NOMO-1 (cell line): ENCODE results near the gene IMPACT.

ENCODE experiments used
- DNase-seq, 2 experiments: peaks; one replicate each; lab custom pipeline; 2025; ENCODE audit not compliant: unreplicated experiment in 2 of 2; lab: John Stamatoyannopoulos, UW

Gene IMPACT, protein sequence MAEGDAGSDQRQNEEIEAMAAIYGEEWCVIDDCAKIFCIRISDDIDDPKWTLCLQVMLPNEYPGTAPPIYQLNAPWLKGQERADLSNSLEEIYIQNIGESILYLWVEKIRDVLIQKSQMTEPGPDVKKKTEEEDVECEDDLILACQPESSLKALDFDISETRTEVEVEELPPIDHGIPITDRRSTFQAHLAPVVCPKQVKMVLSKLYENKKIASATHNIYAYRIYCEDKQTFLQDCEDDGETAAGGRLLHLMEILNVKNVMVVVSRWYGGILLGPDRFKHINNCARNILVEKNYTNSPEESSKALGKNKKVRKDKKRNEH

DNA sequence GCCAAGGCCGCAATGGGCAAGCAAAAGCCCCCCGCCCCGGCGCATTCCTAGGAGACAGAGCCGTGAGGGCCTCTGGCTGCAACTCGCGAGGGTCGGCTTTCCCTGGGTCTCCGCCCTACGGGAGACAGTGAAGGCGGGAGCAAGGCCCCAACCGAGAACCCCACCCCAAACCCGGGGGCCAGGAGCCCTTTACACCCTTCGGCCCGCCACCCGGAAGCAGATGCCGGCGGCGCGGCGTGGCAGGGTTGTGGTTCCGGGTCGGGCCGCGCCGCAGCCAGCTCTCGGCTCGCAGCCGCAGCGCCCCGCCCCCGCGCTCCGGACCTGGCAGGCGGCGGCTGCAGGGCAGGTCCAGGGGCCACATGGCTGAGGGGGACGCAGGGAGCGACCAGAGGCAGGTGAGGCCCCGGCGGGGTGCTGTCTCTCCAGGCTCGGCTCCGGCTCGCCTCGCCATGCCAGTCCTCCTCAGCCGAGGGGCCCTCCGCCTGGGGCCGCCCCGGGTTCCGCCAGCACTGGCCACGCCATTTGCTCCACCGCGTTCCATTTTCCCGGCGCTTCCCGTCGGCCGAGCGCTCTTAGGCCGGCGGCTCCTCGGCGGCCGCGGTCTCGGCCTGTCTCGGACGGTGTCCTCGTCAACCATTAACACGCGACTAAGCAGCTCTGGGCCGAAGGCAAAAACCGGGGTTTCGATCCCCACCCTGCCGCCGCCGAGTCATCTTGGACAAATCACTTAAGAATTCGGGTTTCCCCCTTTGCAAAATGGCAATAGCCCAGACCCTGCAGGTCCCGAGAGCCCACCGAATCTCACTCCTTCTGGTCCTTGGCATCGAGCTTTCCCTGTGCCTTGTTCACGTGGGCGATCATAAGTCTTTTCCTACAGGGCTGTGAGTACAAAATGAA is at the start of gene IMPACT:
Gene IMPACT (plus strand): TSS at position 273 of the 897 bp plus-strand sequence. CDS start 87 bp downstream, at position 360.
- DNase-seq = peak; percentile 77 to 89

DNA sequence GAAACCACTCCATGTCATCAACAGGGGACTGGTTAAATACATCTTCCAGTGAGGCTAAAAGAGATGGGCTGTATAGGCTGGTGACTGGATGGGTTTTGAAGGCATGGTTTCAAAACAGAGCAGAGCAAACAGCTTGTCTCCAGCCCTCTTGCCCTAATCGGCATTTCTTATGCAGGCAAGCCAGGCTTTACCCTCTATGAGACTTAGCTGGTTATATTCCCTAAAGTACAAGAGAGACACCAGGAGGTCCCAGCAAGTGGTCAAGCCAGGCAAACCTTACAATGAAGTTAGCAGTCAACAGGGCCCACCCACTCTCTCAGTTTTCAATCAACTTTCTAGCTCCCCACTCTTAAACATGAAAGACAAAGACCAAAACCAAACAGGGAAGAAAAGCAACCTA is 47.9 kb upstream of the IMPACT start:
- DNase-seq = no peak

DNA sequence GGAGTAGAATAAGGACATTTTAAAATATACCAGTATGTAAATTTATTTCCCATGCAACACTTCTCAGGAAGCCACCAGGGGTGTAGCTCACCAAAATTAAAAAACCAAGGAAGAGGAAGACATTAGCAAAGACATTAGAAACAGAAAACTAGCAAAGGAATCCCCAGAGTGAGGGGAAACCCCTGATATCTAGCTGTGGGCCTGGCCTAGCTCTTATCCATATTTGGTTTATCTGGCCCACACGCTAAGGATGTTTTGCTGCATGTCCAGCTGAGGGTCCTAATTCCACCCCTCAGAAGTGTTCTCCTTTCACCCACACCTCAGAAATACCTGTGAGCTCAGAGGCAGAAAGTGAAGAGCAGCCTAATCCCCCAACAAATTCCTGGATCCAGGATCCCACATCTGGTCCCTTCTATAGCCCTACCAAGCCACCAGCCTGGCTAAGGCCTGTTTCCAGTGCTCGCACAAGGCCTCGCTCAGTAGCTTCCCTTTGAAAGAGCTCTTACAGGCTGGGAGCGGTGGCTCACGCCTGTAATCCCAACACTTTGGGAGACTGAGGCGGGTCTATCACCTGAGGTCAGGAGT is 46.2 kb upstream of the IMPACT start:
- DNase-seq = no peak

DNA sequence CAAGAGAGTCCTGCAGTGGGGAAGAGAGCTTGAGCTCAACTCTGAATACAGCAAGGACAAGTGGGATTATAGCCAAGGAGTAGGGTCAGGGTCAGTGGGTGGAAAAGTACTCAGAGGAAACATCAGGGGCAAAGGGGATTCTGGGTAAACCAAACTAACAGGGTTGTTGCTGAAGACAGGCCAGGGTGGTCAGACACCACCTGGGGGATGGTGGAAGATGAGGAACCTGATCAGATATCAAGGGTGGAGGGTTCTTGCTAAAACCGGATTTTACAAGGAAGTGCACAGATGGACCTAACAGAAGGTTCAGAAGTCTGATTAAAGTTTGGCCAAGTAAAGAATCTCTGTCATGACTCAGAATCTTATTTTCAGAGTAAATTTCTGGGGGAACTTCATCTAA is 45.3 kb upstream of the IMPACT start:
- DNase-seq = no peak

DNA sequence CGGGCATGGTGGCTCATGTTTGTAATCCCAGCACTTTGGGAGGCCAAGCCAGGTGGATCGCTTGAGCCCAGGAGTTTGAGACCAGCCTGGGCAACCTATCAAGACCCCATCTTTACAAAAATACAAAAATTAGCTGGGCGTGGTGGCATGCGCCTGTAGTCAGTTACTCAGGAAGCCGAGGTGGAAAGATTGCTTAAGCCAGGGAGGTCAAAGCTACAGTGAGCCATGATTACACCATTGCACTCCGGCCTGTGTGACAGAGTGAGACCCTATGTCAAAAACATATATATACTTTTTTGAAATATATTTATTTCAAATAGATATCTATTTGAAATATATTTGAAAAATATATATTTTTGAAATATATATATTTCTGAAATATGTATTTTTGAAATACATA is 39.8 kb upstream of the IMPACT start:
- peak; percentile 33 to 73 for DNase-seq

DNA sequence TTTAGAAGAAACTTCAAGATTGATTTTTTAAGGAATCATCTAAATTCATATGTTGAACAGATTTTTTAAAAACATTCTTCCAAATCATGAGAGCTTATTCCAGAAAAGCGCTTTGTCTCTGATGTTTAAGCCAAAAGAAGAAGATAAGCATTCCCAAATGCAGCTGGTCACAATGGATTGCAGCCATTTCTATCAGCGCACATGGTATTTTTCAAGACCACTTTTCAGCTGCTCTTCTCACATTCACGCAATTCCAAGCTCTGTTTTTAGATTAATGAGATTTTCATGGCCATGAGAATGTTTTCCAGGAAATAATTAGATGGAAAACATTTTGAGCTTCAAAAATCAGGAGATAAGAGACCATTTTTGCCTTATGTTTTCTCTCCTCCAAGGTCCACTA is 37.5 kb upstream of the IMPACT start:
- no peak for DNase-seq

DNA sequence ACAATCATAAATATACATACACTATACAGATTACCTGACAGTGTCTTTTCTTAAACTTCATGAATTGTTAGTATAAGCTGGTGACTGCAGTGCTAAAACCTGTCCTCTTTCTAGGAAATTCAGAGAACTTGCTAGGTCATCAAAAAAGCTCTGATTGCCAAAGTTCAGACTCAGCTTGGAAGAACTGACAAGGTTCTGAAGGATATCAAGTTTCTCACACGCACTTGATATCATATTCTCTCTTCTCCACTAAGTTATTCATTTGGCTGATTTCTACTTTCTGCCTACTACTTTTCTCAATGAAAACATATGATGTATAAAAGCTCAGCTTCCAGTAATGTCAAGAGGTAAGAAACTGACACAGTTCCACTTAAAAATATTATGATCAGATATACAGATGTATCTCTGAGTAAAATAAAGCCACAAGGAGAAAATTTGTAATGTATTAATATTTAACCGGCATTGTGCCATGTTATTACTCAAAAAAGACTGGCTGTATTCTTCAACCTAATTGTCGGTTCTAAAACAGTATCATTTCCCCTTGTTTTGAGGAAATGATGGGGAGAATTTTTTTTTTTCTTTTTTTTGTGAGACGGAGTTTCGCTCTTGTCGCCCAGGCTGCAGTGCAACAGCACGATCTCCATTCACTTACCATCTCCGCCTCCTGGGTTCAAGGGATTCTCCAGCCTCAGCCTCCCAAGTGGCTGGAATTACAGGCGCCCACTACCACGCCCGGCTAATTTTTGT is 31.2 kb upstream of the IMPACT start:
- DNase-seq = peak; percentile 41 to 73

DNA sequence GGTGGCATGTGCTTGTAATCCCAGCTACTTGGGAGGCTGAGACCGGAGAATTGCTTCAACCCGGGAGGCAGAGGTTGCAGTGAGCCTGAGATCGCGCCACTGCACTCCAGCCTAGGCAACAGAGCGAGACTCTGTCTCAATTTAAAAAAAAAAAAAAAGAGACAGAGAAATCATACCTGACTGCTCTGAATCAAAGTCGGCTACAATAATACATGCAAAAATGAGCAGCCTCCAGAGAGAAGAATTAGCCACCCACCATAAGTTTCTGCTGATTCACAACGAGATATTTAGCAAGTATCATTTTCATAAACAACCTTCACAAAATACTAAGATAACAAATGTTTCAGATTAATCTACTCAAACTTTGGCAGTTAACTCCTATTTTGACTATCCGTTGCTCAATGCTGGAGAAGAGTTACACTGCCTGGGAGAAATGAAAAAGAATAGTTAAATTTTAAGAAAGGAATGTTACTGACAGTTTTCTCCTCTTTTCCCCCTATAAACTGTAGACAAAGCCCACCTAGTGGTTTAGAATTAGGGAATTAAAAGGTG is 30.3 kb upstream of the IMPACT start:
- peak in 1 of 2 experiments; percentile 18 for DNase-seq

DNA sequence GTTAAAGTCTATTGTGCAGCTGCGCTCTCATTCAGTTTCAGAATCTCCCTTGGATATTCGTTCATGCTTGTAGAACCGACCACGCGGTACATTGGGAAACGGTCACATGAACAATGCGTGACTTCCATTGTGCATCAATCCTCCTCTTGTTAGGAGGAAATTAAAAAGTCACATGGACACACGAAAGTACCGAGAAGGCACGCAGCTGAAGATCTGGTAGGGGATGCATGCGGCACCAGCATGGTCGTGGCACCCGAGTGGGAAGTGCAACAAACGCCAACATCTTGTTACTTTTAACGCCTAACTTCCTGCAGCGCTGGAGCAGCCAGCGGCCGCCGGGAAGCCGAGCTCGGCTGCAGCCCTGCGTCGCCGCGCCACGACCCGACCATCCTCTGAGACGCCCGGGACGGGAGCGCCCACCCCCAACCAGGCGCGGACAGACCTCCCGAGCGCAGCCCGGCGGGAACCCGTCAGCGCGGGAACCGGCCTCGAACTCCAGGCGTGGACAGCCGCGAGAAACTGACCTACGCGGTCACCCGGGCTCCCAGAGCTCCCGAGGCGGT is 29.3 kb upstream of the IMPACT start:
- peak; percentile 53 to 78 for DNase-seq

DNA sequence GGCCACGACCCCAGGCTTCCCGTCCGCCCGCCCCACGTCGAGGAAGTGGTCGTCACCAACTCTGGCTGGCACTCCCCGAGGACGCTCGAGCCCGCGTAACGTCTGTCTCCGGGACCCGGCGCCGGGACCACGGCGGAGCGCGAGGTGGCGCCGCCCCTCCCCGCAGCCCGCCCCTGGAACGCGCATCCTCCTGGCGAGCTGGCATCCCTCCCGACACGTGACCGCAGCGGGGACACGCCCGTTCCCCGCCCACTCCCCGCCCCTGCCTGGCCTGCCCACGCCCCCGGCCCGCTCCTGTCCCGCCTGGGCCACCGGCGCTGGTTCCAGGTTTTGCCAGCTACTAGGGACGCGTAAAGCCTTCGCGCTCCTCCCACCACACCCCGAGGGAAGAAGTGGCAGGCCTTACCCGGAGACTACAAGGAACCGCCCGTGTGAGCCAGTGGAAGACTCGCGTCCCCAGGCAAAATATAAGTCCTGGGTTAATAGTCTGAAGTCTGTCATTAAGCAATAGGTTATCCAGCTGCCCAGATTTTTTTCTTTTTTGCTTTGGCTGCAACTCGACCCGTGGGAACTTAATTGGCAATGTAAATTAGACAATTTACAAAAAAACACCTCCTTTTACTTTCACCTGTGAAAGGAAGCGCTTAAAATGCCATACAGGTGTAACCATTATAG is 28.6 kb upstream of the IMPACT start, which contains the start of gene OSBPL1A:
Gene OSBPL1A (minus strand): TSS at position 131 of the 675 bp plus-strand sequence. CDS start 20,291 bp downstream, outside the sequence.
- DNase-seq = peak; percentile 93 to 96

DNA sequence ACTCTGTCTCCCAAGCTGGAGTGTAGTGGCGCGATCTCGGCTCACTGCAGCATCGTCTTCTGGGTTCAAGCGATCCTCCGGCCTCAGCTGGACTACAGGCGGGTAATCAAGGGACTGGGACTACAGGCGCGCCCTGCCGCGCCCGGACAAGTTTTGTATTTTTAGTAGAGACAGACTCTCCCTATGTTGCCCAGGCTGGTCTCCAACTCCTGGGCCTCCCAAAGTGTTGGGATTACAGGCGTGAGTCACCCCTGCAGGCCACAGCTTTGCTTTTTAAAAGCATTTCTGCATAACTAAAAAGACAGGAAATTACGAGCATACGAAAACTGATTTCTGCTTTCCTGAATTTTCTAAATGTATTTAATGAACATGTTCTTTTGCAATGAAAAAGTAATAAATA is 27.9 kb upstream of the IMPACT start:
- peak in 1 of 2 experiments; percentile 20 for DNase-seq

DNA sequence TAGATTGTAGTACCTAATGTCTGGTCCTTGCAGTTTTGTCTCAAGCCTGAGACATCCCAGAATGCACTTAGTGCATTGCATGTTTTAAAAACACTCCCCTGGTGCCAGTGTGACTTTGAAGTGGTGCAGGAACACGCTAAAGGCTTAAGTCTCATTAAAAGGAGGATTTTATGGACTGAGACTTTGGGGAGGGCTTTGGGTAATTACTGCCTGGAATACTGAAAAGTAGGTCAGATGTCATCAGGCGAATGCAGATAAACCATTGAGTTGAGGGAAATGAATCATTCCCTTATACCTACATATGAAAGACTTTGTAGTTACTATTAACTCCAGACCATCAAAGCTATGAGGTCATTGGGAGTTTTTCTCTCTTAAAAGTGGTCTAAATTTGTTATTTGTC is 25.9 kb upstream of the IMPACT start:
- no peak for DNase-seq

DNA sequence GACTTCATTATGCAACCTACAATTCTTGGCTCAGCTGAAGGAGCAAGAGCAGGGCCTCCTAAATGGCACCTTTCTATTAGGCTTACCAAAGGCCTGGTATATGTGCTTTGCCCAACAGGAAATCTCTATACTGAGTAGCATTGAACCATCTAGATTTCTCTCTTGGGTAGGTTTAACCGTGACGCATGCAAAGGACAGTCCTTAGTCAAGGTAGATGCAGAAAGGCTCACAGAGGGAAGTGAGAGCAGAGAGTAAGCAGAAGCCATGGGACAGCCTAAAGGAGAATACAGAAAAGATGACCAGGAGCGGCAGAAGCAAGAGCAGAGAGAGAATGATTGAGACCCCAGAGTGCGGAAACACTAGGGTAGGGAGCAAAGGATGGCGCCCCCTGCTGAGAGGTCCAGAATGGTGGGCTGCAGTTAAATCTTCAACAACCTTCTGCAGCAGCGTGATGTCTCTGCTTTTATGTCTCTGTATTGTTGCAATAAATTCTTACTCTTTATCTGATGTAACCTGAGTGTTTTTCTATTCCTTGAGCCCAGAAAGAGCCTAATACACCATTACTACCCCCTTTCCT is 24.2 kb upstream of the IMPACT start:
- peak in 1 of 2 experiments; percentile 17 for DNase-seq

DNA sequence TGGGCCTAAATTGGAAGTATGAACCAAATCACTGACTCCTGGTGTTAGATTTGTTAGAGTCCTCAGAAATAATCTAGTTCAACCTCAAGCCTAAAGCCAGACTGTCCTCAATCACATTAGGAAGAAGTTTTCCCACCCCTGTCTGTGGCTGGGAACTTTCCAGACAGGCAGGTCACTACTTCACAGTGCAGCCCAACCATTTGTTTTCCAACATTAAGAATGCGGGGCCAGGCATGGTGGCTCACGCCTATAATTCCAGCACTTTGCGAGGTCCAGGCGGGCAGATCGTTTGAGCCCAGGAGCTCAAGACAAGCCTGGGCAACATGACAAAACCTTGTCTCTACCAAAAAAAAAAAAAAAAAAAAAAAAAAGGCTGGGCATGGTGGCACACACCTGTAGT is 23.4 kb upstream of the IMPACT start:
- DNase-seq = no peak

DNA sequence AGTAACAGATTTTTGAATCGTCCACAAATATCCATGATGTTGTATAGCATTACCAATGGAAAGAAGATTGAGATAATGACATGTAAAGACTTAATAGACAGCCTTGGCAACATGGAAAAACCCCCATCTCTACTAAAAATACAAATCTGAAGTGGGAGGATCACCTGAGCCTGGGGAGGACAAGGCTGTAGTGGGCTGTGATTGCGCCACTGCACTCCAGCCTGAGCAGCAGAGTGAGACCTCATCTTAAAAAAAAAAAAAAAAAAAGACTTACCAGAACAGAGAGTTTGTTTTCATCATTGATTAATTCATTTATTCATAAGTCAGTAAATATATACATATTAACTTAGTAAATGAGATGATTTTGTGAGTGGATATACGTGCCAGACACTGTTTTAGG is 21.9 kb upstream of the IMPACT start:
- DNase-seq = no peak

DNA sequence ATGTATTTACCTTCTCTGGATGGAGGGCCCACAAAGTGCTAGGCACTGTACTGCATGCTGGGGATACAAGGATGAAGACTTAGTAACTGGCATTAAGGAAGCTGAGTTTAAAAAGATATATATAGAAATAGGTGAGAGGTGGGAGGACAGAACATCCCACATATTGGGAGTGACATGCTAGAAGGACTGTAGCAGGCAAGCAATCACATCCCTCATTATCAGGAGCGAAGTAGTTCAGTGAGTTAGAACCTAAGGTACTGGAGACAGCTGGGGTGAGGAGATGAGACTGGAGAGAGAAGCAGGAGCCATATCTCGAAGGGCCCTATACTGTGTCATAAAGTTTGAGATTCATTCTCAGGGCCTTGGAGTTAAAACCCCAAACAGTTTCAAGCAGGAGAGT is 18.0 kb upstream of the IMPACT start:
- DNase-seq = no peak

DNA sequence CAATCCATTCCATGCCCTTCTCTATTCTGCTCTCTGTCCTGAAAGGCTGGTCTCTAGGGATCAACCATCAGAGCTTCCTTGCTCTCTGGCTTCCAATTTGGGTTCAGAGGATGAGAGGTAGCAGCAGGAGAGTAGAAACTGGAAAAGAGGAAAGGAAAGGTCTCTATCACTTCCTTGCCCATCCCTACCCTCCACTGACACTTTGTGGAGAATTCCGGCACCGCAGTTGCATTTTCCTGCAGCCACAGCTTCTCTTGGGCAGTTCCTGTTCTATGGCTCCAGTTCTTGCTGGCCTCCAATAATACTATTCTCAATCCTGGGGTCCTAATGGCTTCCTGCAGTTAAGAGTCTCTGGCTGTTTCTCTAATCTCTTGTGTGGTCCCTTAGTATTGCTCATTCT is 13.3 kb upstream of the IMPACT start:
- DNase-seq = no peak

DNA sequence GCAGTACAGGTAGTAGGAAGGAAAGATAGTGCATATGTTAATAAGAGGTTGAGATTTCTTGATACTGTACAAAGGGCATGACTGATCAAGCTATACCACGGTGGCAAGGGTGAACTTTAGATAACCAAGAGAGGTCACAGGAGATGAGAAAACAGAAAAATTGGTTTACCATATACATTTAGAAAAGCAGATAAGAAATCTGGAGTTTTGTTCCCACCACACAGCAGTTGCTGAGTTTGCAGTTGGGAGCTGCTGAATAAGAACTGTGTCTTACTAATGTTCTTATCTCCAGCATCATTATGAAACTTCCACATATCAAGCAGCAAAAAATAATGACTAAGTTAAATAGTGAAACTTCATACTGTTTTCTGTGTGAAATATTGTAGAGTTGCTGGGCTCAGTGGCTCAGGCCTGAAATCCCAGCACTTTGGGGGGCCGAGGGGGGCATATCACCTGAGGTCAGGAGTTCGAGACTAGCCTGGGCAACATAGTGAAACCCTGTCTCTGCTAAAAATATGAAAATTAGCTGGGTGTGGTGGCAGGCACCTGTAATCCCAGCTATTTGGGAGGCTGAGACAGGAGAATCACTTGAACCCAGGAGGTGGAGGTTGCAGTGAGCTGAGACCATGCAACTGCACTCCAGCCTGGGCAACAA is 12.0 kb upstream of the IMPACT start:
- DNase-seq = no peak

DNA sequence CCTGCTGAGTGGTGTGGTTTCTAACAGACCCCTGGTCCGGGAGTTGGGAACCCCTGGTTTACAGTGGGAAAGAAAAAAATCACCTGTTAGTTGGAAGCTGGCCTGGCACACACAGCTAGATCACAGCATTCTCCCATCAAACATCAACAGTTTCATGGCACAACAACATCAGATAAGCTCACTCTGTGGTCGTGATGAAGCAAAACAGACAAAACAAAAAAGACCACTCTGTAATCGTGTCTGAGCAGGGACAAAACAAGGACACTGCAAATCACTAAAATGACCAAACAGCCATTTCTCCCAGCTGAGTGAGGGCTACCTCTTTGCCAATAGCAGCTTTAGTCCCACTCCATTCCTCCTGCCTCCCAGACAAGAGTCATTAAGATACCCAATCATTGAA is 9.0 kb upstream of the IMPACT start:
- no peak for DNase-seq
